A549 (cell line): ENCODE data around the gene BCAS3. TPM values are rescaled to one million over a fixed set of nuclear protein-coding genes. Genes with fewer than 3 reads are reported as not detected.

Experiments
- ATAC-seq, 2 experiments: fragments of 200-7000 bp in 1 of 2; fragments of >200 bp in 1 of 2; cut with Nextera tagmentation in 1 of 2; cut with Tn5 transposase in 1 of 2; 3 replicates each; pipeline versions ENCODE4 v1.8.0 to v1.9.1; 2018 to 2020; ENCODE audit warnings: mild to moderate bottlenecking in 1 of 2, moderate library complexity in 1 of 2
- CTCF ChIA-PET: fragments of 300-600 bp; sonication (Branson Sonifier 250); formaldehyde crosslinking; extraction: SDS; loops from one replicate; lab custom pipeline; 2021; ENCODE audit warnings: antibody characterized with exemption, inconsistent platforms; lab: Yijun Ruan, JAX
- POLR2A ChIA-PET: fragments of 350-600 bp; formaldehyde crosslinking; extraction: SDS; loops from one replicate; lab custom pipeline; 2021; ENCODE audit warnings: antibody characterized with exemption, inconsistent platforms; lab: Yijun Ruan, JAX
- DNase-seq, 2 experiments: peaks; one replicate each; pipeline versions ENCODE4 v3.0.0 to v3.0.0-alpha.2; 2011 to 2016; ENCODE audit warnings: low read depth in 1 of 2, low spot score in 1 of 2
- FAIRE-seq: peaks from 2 replicates; lab custom pipeline; 2011; peaks lifted over from hg19 to GRCh38; lab: Jason Lieb, UNC
- H3K27ac ChIP-seq, 2 experiments: fragments of >200 bp; sonication (Bioruptor Twin); formaldehyde crosslinking; 3 replicates each; pipeline ENCODE4 v1.5.1; 2016 to 2017
- H3K4me1 ChIP-seq: fragments of >200 bp; sonication (Bioruptor Twin); formaldehyde crosslinking; 3 replicates; pipeline ENCODE4 v1.6.1; 2016
- H3K4me2 ChIP-seq: fragments of >200 bp; sonication (Bioruptor Twin); formaldehyde crosslinking; 3 replicates; pipeline ENCODE4 v1.6.1; 2016
- H3K4me3 ChIP-seq: fragments of >200 bp; sonication (Bioruptor Twin); formaldehyde crosslinking; 3 replicates; pipeline ENCODE4 v1.5.1; 2016
- H3K9me3 ChIP-seq: fragments of >200 bp; sonication (Bioruptor Twin); formaldehyde crosslinking; 3 replicates; pipeline ENCODE4 v1.6.1; 2016
- BCL3 ChIP-seq: fragments of >200 bp; sonication (Bioruptor Twin); formaldehyde crosslinking; IDR thresholded peaks from 3 replicates; pipeline ENCODE4 v1.6.1; 2016
- CBX2 ChIP-seq: fragments of 200-600 bp; sonication (generic); IDR thresholded peaks from 2 replicates; pipeline ENCODE4 v1.6.1; 2016; ENCODE audit warnings: low read depth, mild to moderate bottlenecking, borderline replicate concordance
- CBX8 ChIP-seq: fragments of 200-600 bp; sonication (generic); IDR thresholded peaks from 2 replicates; pipeline ENCODE4 v1.6.1; 2016
- CHD2 ChIP-seq: fragments of 150-350 bp; IDR thresholded peaks from 2 replicates; pipeline ENCODE4 v1.6.1; 2014; ENCODE audit warnings: low read length; ENCODE audit not compliant: partially characterized antibody
- CHD4 ChIP-seq: fragments of 200-600 bp; sonication (generic); IDR thresholded peaks from 2 replicates; pipeline ENCODE4 v1.6.1; 2016; ENCODE audit warnings: antibody characterized with exemption, mild to moderate bottlenecking, borderline replicate concordance
- EHF ChIP-seq: fragments of 250-450 bp; sonication (Bioruptor Pico); IDR thresholded peaks from 2 replicates; pipeline ENCODE4 v1.5.0; 2020; ENCODE audit warnings: mild to moderate bottlenecking
- EHMT2 ChIP-seq: fragments of 200-600 bp; sonication (generic); IDR thresholded peaks from 2 replicates; pipeline ENCODE4 v1.6.1; 2016; ENCODE audit warnings: antibody characterized with exemption, low read depth, mild to moderate bottlenecking, moderate library complexity
- EP300 ChIP-seq, 2 experiments: fragments of >200 bp; sonication (Bioruptor Twin); formaldehyde crosslinking; IDR thresholded peaks; 2 replicates in 1 of 2; 3 replicates in 1 of 2; pipeline ENCODE4 v1.6.1; 2016 to 2017
- FOSL2 ChIP-seq, 2 experiments: fragments of 450-650 bp in 1 of 2; fragments of >200 bp in 1 of 2; sonication (Bioruptor Twin) in 1 of 2; formaldehyde crosslinking; IDR thresholded peaks; 2 replicates each; pipeline versions ENCODE4 v1.5.0 to v1.6.1; 2016 to 2020; ENCODE audit warnings: mild to moderate bottlenecking in 1 of 2, moderate library complexity in 1 of 2
- FOXS1 ChIP-seq: fragments of 250-450 bp; sonication (Bioruptor Pico); IDR thresholded peaks from 2 replicates; pipeline ENCODE4 v1.5.0; 2020; ENCODE audit warnings: mild to moderate bottlenecking, moderate library complexity
- GATA3 ChIP-seq: IDR thresholded peaks from 2 replicates; pipeline ENCODE4 v1.6.1; 2012; ENCODE audit warnings: borderline replicate concordance
- HEYL ChIP-seq: fragments of 250-450 bp; sonication (Bioruptor Pico); IDR thresholded peaks from 2 replicates; pipeline ENCODE4 v1.8.0; 2021; ENCODE audit warnings: mild to moderate bottlenecking, moderate library complexity
- HOXA7 ChIP-seq: fragments of 250-450 bp; sonication (Bioruptor Pico); IDR thresholded peaks from 2 replicates; pipeline ENCODE4 v1.5.0; 2020; ENCODE audit warnings: mild to moderate bottlenecking, moderate library complexity
- HOXB5 ChIP-seq: fragments of 250-450 bp; sonication (Bioruptor Pico); IDR thresholded peaks from 2 replicates; pipeline ENCODE4 v1.5.0; 2020; ENCODE audit warnings: mild to moderate bottlenecking, moderate library complexity
- MAFK ChIP-seq: fragments of 450-650 bp; IDR thresholded peaks from 2 replicates; pipeline ENCODE4 v1.6.1; 2014; ENCODE audit not compliant: partially characterized antibody
- MAX ChIP-seq: IDR thresholded peaks from 2 replicates; pipeline ENCODE4 v1.6.1; 2012
- MAZ ChIP-seq: fragments of 150-350 bp; IDR thresholded peaks from 2 replicates; pipeline ENCODE4 v1.6.1; 2014; ENCODE audit warnings: antibody characterized with exemption, low read depth, low read length, borderline replicate concordance
- MYC ChIP-seq: IDR thresholded peaks from 2 replicates; pipeline ENCODE4 v1.6.1; 2012; ENCODE audit warnings: mild to moderate bottlenecking, inconsistent platforms, low read length, improper control_type of control experiment, borderline replicate concordance
- NR3C1 ChIP-seq: fragments of >200 bp; sonication (Bioruptor Twin); formaldehyde crosslinking; IDR thresholded peaks from 3 replicates; pipeline ENCODE4 v1.6.1; 2017
- POLR2A ChIP-seq: IDR thresholded peaks from 2 replicates; pipeline ENCODE4 v1.6.1; 2012; ENCODE audit warnings: mild to moderate bottlenecking, low read length
- RARB ChIP-seq: fragments of 250-450 bp; sonication (Bioruptor Pico); IDR thresholded peaks from 2 replicates; pipeline ENCODE4 v1.8.0; 2021; ENCODE audit warnings: mild to moderate bottlenecking, moderate library complexity
- REST ChIP-seq: fragments of 200-600 bp; sonication (generic); IDR thresholded peaks from 2 replicates; pipeline ENCODE4 v1.6.1; 2016; ENCODE audit warnings: antibody characterized with exemption, mild to moderate bottlenecking, moderate library complexity
- SREBF2 ChIP-seq: fragments of 450-650 bp; IDR thresholded peaks from 2 replicates; pipeline ENCODE4 v1.6.1; 2014; ENCODE audit warnings: mild to moderate bottlenecking, moderate library complexity
- TP53 ChIP-seq: fragments of 250-450 bp; sonication (Bioruptor Pico); IDR thresholded peaks from 2 replicates; pipeline ENCODE4 v1.5.0; 2021; ENCODE audit warnings: mild to moderate bottlenecking, moderate library complexity
- ZC3H11A ChIP-seq: fragments of 450-650 bp; IDR thresholded peaks from 2 replicates; pipeline ENCODE4 v1.6.1; 2014; ENCODE audit warnings: antibody characterized with exemption, mild to moderate bottlenecking
- ZFP36 ChIP-seq: fragments of 450-650 bp; IDR thresholded peaks from 2 replicates; pipeline ENCODE4 v1.6.1; 2014; ENCODE audit warnings: borderline replicate concordance; ENCODE audit not compliant: partially characterized antibody
- ZSCAN20 ChIP-seq: fragments of 250-450 bp; sonication (Bioruptor Pico); IDR thresholded peaks from 2 replicates; pipeline ENCODE4 v1.8.0; 2022; ENCODE audit warnings: mild to moderate bottlenecking, moderate library complexity
- WGBS: methylation state at CpG from one replicate; pipeline ENCODE4 v1.1.6; 2017; ENCODE audit errors: missing lambda C conversion rate; 5-methylcytosine and 5-hydroxymethylcytosine counted together
- polyA plus RNA-seq, 4 experiments: library from polyadenylated mRNA; depleted of rRNA in 3 of 4; stranded (reverse); fragments of >200 nt; fragmentation: RNase III in 1 of 4; extraction: RNeasy Plus Mini Kit Qiagen cat#74134 plus additional on column Dnase treatment in 1 of 4; gene quantifications; 2 replicates in 3 of 4; 3 replicates in 1 of 4; pipeline ENCODE4 v1.2.3, GENCODE V29; 2011 to 2017
- TF ChIP-seq, protein P1 (sequence below): fragments of >200 bp; sonication (Bioruptor Twin); formaldehyde crosslinking; IDR thresholded peaks from 2 replicates; pipeline ENCODE4 v1.6.1; 2016

The BCAS3 gene
- polyA plus RNA-seq, 2 of the 4 experiments (the other 2 are of a cell fraction): 14.7 to 43.4 TPM

DNA sequence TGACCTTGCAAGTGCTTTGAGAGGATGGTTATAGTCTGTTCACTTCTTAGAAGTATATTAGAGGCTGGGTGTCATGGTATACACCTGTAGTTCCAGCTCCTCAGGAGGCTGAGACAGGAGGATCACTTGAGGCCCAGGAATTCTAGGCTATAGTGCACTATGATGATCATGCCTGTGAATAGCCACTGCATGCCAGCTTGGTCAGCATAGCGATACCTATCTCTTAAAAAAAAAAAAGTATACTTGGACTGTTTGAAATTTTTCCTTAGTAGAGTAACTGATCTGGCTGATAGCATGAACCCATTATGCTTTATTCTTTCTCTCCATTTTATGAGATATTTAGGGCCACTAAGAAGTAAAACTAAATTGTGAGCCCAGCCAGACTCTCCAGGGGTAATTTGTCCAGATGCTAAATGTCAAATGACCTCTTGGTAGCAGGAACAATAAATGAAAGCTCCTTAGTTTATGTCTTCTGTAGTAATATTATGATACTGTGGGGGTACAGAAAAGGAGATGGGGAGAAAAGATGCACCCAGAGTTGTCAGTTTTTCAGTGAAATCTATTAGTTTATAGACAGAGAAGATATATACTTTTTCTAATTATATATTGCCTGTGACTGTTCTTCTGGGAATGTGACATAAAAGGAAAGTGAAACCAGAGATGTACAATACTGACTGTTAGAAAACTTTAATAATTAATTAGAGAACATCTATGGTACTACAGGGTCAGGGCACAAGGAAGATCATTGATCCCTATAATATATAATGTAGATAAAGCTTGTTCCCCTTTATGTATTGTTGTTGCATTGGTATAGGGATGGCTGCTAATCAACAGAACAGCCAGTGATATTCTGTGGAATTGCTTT lies 386.7 kb downstream of the BCAS3 start:
- CTCF ChIA-PET: no interaction called here
- WGBS: 100% methylated on average over 1 of the region's 1 CpG
- Histone ChIP-seq H3K27ac (no peak overlapping the region), H3K9me3 (no peaks in the 10 kb centered on the region), H3K4me2 (peak overlapping the region; percentile 48), H3K4me3 (no peak overlapping the region), H3K4me1 (peaks cover 18% of the 10 kb centered on the region)
- TF ChIP-seq EHMT2 (no peak), POLR2A (no peak), ZC3H11A (no peak), ZFP36 (no peak), HEYL (CRISPR knock-in tag) (no peak), TP53 (no peak), MAZ (no peak), CHD4 (no peak), CHD2 (no peak)
- TF ChIP-seq, protein P1, sequence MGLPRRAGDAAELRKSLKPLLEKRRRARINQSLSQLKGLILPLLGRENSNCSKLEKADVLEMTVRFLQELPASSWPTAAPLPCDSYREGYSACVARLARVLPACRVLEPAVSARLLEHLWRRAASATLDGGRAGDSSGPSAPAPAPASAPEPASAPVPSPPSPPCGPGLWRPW: no peak
- DNase-seq (no peak), ATAC-seq (no peak), FAIRE-seq (no peak)
- POLR2A ChIA-PET: no interaction called here

GRCh38 chr17:61065263-61065773 lies 387.7 kb downstream of the BCAS3 start:
- 1% methylated on average over 2 of the region's 2 CpGs for WGBS
- peaks cover 18% of the 10 kb centered on the region for H3K4me1 ChIP-seq
- ChIA-PET POLR2A (no interaction called here), CTCF (no interaction called here)
- no peaks in the 10 kb centered on the region for H3K9me3 ChIP-seq
- TF ChIP-seq, protein P1: no peak
- peak; percentile 78 for TF ChIP-seq MAFK
- TF ChIP-seq GATA3: peak; percentile 32; the same call in 1 of the 2 replicates
- peak overlapping the region in 1 of 2 experiments; percentile 62; a peak in 3 of 6 replicates for H3K27ac ChIP-seq
- H3K4me3 ChIP-seq: no peak overlapping the region
- FAIRE-seq: peak; percentile 23
- peak; percentile 10 to 23 for DNase-seq
- peak overlapping the region; percentile 48 for H3K4me2 ChIP-seq
- ATAC-seq: peak; percentile 47 to 52; a peak in 3 of 6 replicates

- no peak for FAIRE-seq
- 91% methylated on average over 2 of the region's 2 CpGs for WGBS
- ATAC-seq: no peak
- Histone ChIP-seq H3K9me3 (no peaks in the 10 kb centered on the region), H3K4me2 (peak overlapping the region; percentile 48; the same call in 1 of the 3 replicates), H3K4me3 (no peak overlapping the region), H3K4me1 (peaks cover 18% of the 10 kb centered on the region), H3K27ac (no peak overlapping the region)
- POLR2A ChIA-PET: no interaction called here
- DNase-seq: no peak
- TF ChIP-seq REST (no peak), CBX2 (no peak), MYC (no peak), ZSCAN20 (CRISPR knock-in tag) (no peak), NR3C1 (no peak), MAX (no peak), CBX8 (no peak), HOXA7 (CRISPR knock-in tag) (no peak), BCL3 (no peak), SREBF2 (no peak), EHF (CRISPR knock-in tag) (no peak), FOSL2 (IDR thresholded peaks at IDR 0.05) (no peak), FOSL2 (CRISPR knock-in tag; IDR thresholded peaks at IDR 0.05) (no peak), RARB (no peak), GATA3 (no peak), HOXB5 (CRISPR knock-in tag) (no peak), FOXS1 (CRISPR knock-in tag) (no peak), EP300 (IDR thresholded peaks at IDR 0.05) (no peak)
- TF ChIP-seq, all 56 proteins: peak for 0
- CTCF ChIA-PET: no interaction called here
Measured at GRCh38 chr17:61066062-61066461, 388.4 kb downstream of the BCAS3 start.
